ENCODE measurements around the gene FADS6.

DNA sequence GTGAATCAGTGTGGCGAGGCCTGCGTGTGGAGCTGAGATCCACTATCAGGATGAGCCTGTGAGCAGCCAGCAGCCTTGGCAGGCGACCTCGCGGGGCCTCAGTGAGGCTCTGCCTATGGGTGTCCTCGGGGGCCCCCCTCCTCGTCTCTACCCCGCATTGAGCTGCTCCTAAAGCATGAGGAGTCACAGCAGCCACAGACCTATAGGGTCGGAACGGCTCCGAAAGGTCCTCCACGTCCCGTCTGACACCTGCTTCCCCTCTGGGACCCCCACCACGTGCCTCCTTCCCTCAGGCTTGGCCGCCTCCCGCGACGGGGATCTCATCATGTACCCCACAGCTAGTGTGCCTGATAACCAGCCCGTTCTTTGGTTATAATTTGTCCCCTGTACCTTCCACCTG, 62.6 kb downstream of the FADS6 start:
- TF ChIP-seq RARB (CRISPR knock-in tag; IDR thresholded peaks at IDR 0.05) (no peak), CSDC2 (CRISPR knock-in tag; IDR thresholded peaks at IDR 0.05) (no peak), ARNTL (CRISPR knock-in tag; IDR thresholded peaks at IDR 0.05; ENCODE audit: borderline replicate concordance, low read depth) (no peak), ISL1 (CRISPR knock-in tag; IDR thresholded peaks at IDR 0.05) (no peak), ZFP30 (CRISPR knock-in tag; IDR thresholded peaks at IDR 0.05) (no peak), ESRRG (CRISPR knock-in tag; IDR thresholded peaks at IDR 0.05) (no peak), PPARA (CRISPR knock-in tag; IDR thresholded peaks at IDR 0.05; ENCODE audit: borderline replicate concordance) (no peak), GLIS3 (CRISPR knock-in tag; IDR thresholded peaks at IDR 0.05) (no peak), TOX (CRISPR knock-in tag; IDR thresholded peaks at IDR 0.05; ENCODE audit: borderline replicate concordance) (no peak)
- TF ChIP-seq, protein P1, sequence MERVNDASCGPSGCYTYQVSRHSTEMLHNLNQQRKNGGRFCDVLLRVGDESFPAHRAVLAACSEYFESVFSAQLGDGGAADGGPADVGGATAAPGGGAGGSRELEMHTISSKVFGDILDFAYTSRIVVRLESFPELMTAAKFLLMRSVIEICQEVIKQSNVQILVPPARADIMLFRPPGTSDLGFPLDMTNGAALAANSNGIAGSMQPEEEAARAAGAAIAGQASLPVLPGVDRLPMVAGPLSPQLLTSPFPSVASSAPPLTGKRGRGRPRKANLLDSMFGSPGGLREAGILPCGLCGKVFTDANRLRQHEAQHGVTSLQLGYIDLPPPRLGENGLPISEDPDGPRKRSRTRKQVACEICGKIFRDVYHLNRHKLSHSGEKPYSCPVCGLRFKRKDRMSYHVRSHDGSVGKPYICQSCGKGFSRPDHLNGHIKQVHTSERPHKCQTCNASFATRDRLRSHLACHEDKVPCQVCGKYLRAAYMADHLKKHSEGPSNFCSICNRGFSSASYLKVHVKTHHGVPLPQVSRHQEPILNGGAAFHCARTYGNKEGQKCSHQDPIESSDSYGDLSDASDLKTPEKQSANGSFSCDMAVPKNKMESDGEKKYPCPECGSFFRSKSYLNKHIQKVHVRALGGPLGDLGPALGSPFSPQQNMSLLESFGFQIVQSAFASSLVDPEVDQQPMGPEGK (CRISPR knock-in tag; IDR thresholded peaks at IDR 0.05; ENCODE audit: borderline replicate concordance) = no peak
- TF ChIP-seq, protein P2, sequence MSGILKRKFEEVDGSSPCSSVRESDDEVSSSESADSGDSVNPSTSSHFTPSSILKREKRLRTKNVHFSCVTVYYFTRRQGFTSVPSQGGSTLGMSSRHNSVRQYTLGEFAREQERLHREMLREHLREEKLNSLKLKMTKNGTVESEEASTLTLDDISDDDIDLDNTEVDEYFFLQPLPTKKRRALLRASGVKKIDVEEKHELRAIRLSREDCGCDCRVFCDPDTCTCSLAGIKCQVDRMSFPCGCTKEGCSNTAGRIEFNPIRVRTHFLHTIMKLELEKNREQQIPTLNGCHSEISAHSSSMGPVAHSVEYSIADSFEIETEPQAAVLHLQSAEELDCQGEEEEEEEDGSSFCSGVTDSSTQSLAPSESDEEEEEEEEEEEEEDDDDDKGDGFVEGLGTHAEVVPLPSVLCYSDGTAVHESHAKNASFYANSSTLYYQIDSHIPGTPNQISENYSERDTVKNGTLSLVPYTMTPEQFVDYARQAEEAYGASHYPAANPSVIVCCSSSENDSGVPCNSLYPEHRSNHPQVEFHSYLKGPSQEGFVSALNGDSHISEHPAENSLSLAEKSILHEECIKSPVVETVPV (CRISPR knock-in tag; IDR thresholded peaks at IDR 0.05) = no peak

Measured in SK-N-SH treated with all-trans-retinoic acid at 6 μM for 48 hours (cell line).